Measurements from ENCODE around the gene MAN1A1.

The MAN1A1 gene

DNA sequence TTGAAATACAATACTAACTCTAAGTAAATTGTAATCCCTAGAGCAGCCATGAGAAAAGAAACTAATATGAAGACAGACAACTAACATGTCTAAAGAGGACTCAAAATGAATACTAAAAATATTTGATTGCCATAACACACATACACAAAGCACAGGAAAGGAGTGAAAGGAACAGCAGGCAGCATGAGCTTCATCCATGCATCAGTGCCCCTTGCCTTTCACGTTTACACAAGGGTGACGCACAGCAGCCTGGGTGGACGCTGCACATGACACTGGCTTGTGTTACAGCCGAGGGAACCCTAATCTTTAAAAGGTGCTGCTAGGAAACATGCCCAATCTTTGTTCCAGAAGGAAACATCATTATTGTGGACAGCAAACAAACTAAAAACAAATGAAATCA, 123.5 kb downstream of the MAN1A1 start:
- peak; percentile 89 for DNase-seq

DNA sequence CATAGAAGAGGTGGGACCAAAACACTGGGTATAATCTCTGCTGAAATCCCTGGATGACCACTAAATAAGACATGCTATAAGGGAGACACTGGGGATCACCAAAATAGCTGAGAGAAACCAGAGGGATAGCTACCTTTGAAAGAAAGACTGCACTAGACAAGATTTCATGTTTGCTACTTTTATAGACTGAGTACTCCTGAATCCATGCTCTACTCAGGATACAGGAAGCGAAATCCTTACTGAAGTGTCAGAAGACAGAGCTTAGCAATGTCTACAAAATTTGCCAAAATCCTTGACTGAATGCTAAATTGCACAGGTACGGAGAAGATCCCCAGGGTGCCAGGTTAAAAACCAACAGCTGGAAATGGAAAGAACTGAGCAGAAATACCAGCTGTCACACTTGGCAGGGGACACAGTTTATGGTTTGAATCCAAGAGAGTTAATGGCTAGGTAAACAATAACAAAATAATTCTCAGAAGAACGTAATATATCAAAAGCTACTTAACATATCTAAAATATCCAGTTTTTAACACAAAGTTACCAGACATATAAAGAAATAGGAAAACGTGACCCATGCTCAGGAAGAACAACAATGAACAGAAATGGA, 125.4 kb downstream of the MAN1A1 start:
- DNase-seq: peak; percentile 23

DNA sequence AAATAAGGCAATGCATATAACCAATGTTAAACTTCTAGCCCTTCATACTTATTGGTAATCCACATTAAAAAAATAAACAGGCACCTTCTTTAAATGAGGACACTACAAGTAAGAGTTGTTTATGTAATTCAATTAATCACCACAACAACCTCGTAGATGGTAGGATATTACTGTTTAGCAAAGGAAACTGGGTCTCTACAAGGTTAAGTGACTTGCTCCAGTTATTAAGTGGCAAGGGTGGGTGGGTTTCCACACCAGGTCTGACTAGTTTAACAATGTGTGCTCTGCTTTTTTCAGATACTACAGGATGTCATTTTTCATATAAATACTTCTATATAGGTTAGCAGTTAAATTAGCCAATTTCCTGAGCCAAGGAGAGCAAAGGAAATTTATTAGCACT, 129.1 kb downstream of the MAN1A1 start:
- no peak for DNase-seq

DNA sequence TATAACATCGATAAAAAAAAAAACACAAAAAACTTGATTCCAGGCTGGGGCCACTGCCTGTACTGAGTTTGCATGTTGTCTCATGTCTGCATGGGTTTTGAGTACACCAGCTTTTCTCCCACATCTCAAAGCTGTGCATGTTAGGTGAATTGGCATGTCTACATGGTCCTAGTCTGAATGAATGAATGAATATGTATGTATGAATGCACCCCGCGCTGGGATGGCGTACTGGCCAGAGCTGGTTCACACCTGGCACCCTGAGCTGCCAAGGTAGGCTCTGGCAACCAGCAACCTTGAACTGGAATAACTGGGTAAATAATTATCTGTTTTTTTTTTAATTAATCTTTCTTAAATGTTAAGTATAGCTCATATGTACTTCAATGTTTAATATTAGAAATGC, 131.0 kb downstream of the MAN1A1 start:
- DNase-seq: no peak

DNA sequence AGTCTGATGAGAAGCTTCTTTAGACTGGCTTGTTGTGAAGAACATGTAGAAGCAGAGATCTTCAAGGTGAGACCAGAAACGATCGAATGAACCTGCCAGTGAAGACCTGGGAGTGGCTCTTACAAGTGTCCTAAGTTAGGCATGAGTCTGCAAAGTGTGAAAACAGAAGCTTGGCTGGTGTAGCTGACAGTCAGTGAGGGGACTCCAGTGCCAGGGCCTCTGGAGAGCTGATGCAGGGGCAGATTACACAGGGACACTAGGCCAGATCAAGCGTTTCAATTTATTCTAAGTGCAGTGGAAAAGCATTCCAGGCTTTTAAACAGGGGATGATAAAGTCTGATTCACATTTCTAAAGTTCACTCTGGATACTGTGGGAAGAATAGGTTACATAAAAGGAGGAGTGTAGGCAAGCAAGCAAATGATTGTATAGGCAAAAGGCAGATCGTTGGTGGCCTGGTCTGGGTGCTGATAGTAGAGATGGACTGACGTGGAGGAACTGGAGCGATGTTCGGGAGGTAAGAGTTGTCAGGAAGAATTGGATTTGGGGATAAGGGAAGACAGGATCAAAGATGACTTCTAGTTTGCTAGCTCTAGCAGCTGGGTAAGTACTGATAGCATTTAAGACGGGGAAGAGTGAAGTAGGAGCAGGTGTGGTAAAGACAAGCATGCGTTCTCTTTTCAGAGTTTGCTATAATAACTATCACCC, 133.5 kb downstream of the MAN1A1 start:
- no peak for DNase-seq

DNA sequence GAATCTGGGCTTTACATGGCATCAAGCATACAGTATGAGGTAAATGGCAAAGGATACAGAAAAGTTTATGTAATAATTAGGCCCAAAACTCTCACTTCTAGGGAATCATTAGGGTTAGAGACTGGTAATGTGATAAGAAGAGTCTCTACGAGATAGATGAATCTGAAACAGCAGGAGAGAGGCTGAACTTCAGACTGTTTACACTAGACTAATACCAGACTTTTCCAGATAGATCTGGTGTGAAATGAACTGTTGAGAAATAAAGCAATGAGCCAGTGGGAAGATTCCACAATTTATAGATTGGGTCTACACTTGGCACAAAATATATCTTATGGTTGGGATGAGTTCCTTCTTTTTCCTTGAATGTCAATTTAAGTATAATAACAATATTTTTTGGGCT, 134.3 kb downstream of the MAN1A1 start:
- no peak for DNase-seq

DNA sequence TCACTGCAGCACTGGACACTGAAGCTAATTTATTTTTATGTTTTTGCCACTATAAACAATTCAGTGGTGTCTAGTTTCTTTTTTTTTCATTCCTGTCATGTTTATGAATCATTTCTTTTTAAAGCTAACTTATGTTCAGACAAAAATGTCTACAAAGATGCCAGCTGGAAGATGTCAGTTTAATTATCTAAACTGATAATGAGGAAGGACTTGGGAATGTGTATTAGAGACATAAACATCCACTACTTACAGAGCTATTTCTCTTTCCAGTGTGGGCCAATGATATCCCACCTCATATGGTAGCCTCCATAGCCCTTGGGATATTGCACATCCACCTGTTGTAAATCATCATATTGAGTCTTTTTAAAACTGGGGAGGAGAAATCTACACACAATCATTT, 139.0 kb downstream of the MAN1A1 start:
- no peak for DNase-seq

DNA sequence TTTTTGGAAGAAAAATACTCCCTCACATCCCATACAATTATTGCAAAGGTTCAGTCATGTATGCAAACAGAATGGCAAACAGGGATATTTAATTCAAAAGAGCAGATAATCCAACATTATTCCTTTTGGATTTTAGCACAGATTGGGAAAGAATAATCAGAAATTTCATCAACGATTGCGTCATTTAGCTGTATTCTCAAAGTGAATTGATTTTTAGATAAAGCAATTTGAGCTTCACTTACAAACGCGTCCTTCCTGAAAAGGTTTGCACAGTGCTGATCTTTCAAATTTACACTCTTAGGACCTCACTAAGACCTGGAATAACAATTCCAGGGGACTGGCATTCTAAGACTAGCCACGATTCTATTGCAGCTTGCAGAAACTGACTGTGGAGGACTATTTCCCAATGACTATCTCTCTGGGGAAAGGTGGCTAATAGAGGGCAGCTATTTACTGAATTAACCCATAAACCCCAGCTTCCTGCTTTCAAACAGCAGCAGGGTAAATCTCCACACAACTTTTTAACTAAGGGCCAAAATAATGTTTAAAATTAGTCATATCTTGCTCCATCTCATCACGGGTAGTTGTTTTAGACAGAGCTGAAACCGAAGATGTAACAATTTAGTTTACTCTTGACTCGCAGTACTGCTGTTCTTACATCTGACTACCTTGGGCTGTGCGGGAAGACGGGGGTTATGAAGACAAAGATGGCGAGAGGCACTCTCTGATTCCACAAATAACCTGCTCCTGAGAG, 139.9 kb downstream of the MAN1A1 start:
- DNase-seq: no peak

DNA sequence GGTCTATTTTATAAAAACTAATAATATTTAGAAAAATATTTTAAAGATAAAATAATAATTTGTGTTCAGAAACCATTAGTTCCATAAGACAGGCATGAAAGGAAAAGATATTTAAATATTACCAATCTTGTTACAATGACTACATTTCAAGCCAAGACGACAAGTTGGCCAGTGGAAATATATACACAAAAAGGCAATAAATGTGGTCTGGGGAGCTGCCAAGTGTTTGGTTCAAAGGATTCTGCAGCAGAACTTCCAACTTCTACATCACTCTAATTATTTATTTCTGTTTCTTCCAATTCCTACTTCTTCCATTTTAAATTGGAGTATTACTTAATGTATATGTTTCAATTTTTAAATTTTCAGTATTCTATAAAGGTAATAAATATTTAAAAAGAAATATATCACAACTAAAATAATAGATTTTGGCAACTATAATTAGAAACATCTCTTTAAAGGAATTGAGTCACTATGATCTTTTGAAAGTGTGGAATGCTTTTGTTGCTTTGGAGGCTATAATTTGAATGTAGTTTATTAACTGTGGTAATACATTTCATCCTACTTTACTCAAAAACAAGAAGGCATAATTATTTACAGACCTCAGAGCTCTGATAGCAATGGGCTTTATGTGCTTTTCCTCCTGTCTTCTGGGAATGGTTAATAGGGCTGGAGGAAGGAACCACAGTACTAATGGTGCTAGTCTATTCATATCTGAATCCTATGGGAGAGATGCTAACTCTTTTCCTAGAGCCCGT, 141.4 kb downstream of the MAN1A1 start:
- no peak for DNase-seq

DNA sequence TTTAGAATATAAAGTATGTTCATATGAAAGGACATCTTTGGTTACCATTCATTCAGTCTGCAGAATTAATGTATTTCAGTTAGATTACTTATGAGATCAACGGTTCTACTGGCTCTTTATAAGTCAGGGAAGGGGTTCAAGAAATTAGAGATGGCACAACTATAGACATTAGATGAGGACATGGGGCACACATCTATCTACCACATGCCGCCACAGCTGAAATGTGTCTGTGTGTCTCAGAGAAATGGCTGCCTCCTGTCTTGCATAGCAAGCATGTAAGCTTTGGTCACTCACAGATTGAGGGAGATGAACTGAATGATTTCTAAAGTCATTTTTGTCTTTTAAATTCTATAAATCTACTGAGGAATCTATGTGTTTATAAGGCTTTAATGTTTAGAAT, 142.2 kb downstream of the MAN1A1 start:
- no peak for DNase-seq

DNA sequence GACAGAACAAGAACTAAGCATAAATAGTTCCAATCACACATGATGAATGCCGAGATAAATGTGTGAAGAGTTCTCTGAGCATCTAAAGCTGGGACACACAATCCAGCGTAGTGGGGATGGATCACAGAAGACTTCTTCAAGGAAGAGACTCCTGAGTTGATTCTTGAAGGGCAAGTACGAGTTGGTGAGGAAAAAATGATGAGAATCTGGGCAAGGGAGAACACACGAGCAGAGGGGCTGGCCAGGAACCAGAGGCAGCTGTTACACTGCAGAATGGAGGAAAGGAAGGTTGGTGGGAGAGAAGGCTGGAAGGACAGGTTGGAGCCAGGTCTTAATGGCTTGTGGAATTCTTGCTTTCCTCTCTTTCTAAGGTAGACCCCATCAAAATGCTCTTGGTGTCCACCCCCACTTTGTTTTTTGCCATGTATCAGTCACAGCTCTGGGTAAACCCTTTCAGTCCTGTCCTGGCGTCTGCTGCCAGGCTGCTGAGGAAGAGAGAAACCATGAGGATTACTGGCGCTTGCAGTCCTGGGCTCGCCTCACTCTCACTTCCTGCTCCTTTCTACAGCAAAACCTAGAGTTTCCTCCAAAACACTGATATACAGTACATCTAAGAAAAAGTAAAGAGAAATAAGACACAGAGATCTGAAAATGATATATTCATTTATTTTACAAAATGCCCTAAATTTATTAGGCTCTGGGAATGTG, 143.5 kb downstream of the MAN1A1 start:
- DNase-seq: no peak

DNA sequence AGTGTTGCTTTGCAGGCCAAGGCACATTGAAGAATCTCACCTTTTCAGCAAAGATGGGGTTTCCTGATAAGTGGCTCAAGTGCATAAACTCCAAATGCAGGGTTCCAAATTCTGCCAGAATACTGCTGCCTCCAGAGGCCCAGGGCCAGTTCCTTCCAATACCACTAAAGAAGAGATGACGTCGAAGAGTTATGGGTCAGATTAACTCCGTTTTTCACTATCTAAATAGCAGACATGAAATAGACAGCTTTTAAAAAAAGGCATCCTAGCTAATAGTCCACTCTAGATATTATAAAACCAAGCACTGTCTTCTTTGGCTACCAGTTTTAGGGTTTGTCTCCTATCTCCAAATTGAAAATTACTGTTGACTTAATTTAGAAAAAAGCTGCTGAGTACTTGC, 144.8 kb downstream of the MAN1A1 start:
- no peak for DNase-seq

DNA sequence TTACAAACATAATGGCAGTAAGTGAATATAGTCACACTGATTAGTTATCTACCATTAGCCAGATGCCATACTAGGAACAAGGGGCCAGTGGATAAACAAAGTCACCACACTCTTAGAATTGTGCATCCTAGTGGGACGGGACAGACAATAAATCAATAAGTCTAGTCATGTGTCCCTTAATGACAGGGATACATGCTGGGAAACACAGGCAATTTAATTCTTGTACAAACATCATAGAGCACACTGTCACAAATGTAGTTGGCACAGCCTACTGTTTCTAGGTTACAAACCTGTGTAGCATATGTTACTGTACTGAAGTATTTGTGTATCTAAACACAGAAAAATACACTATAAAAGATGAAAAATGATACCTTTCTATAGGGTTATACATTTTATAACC, 148.1 kb downstream of the MAN1A1 start:
- peak; percentile 85 for DNase-seq

DNA sequence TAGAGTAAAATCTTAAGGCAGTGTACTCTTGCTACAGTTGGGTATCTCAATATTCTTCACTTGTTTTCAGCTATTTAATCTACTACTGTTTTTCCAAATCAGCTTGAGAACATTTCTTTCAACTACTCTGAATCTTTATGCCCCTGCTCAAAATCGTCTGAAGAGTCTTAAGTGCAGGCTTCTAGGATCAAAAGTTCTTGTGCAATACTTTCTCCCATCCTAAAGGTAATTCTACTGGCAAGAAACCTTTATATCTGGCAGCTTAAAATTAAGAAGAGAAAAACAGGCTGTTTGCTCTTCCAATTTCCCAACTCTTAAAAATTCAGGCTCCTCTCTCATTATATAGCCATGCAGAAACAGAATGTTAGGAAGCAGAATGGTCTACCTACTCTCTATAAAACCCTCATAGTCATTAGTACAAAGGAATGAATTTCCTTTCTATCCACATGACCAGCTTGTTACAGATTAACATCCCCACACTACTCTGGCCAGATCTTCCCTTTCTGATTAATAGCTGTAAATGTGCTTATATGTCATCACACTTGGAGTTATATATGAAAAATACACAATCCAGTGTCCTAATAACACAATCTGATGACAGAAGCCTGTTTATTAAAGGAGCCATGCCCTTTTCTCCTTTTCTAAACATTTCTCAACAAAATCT, 148.9 kb downstream of the MAN1A1 start:
- DNase-seq: no peak

DNA sequence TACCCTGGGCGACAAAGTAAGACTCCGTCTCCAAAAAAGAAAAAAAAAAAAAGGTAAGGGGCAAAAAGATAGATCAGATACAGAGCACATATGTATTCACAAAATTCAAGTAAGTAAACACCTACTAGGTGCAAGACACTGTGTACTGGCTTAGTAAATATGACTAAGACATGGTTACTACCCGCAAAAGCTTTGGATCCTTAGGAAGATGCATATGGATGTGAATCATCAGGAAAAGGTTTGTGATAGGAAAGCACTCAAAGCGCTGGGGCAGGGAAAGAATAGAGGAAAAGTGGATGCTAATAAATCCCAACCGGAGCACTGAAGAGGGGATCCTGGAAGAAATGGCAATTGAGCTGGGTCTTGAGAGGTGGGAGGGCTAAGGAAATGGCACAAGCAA, 152.3 kb downstream of the MAN1A1 start:
- no peak for DNase-seq

DNA sequence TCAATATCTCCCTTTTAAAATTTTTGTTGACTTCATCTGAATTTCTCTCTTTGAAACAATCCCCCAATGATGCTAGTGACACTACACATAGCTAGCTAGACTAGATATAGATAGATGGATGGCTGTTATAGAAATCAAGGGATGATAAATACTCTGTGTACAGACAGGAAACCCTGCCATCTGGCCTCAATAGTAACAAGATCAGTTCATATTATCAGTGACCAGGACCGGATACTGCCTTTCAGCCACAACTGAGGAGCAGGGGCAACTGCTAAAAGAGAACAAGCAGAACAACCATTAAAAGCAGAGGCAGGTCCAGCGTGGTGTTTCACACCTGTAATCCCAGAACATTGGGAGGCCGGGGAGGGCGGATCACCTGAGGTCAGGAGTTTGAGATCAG, 152.8 kb downstream of the MAN1A1 start:
- no peak for DNase-seq

DNA sequence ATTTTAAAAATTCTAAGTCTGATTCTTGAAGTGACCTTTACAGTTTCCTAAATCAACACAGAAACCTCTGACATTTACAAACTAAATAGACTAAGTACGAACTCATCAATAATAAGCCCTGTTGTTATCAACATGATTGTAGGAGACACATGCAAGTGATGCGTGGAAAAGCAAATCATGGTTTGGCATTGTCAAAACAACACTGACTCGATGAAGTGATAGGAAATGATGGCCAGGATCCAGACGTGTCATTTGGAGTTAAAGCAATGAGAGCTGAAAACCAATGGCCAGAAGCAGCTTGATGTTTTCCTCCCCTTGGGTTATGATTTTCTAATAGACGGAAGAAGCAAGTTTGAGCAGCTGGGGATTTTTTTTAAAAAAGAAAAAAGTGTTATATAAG, 153.7 kb downstream of the MAN1A1 start:
- DNase-seq: peak; percentile 84

DNA sequence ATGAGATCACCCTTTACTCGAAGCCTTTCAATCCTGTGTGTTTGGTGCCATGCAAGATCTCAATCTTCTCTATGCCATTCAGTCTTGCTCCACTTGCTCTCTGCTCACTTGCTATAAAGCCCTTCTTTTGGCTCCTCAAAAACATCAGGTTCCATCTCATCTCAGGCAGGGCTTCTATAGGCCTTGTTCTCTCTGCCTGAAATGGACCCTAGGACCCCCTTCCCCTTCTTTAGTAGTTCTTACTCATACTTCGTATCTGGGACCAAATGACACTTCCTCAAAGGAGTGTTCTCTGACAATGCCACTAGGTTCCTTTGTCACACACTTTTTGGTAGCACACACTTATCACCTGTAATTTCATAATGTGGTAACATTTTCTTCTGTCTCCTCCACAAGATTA, 154.4 kb downstream of the MAN1A1 start:
- DNase-seq: no peak

DNA sequence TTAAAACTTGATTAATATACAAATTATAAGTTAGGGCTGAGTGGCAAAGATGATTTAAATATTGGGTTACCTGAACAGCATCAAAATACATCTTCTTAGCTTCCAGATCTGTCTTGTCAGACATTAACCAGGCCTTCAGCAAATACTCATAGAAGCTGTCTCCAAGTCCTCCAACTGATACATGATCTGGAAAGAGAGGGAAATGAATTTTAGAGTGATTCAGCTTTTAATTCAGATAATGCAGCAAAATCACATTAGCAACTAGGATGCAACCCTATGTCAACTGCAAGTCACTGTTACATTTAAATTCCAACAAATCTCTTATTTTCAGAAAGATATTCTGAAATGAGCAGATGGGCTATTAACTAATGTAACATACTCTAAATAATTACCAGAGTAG, 155.9 kb downstream of the MAN1A1 start:
- DNase-seq: no peak

DNA sequence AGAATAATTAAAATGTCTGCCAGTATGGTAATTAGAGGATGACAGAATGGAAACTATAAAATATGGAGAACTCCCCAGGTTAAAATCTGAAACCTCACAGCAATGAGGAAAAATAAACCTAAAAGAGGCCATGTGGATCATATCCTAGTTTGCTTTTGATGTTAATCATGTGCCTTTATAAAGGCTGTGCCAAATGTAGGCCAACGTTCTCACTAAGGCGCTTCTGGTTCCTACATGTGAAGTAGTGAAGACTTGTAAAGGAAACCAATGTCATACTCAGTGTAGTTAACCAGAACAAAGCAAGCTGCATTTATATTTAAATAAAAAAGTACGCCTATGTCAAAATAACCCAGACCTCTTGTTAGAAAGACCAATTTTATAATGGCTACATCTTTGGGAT, 157.4 kb downstream of the MAN1A1 start:
- no peak for DNase-seq

DNA sequence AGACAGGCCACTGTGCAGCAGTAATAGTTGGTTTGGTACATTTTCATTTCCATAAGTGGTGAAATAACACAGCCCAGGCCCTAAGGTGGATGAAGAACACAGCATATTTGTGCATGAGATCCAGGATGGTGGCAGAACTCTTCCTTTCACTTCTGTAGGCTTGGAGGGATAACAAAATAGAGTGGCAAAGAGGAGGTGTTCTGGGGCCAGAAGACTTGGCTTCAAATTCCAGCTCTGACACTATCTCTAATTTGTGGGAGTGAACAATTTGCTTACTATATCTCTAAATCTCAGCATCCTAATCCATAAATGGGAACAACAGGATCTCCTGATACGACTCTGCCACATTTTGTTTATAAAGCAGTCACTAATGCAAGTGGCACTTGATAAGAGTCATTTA, 159.4 kb downstream of the MAN1A1 start:
- no peak for DNase-seq

DNA sequence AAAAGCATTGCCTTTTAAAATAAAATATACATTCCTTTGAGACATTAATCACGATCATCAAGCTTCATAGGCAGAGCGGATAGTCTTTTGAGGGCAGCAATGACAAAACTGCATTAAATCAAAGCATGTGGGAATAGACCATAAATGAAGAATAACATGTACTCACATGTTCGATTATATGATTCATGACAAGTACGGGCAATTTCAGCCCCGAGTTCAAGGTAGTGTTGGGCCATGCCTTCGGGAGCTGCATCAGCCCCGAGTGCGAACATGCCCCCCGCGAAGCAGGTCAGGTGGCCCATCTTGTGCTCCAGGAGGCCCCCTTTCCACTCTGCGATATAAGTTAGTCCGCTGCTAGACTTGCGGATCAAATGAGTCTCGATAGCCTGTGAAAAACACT, 160.1 kb downstream of the MAN1A1 start:
- no peak for DNase-seq
